H1 (cell line): Measurements from ENCODE around the gene GJA8. TPM values are rescaled to one million over a fixed set of nuclear protein-coding genes. Genes with fewer than 3 reads are reported as not detected.

Experiments
- CTCF ChIA-PET: fragments of 300-600 bp; sonication (Branson Sonifier 250); formaldehyde crosslinking; loops from one replicate; lab custom pipeline; 2021; ENCODE audit not compliant: partially characterized antibody; lab: Charles Lee
- POLR2A ChIA-PET: fragments of 300-600 bp; sonication (Branson Sonifier 250); formaldehyde crosslinking; loops from one replicate; lab custom pipeline; 2021; ENCODE audit warnings: inconsistent platforms; ENCODE audit not compliant: partially characterized antibody; lab: Charles Lee
- DNase-seq, 2 experiments: peaks; one replicate each; pipeline versions ENCODE4 v3.0.0 to v3.0.0-alpha.2; 2010 to 2022; ENCODE audit warnings: low spot score in 2 of 2, low read depth in 1 of 2, mixed read lengths in 1 of 2
- FAIRE-seq: peaks from 2 replicates; lab custom pipeline; 2011; peaks lifted over from hg19 to GRCh38; lab: Jason Lieb, UNC
- H2AFZ ChIP-seq: 2 replicates; pipeline ENCODE4 v1.8.1; 2012; ENCODE audit warnings: low read length, inconsistent platforms
- H2AK5ac ChIP-seq: 2 replicates; pipeline ENCODE4 v1.6.1; 2013; ENCODE audit warnings: low read depth, low read length
- H2BK120ac ChIP-seq: replicated peaks from 2 replicates; pipeline ENCODE3; 2013; ENCODE audit warnings: low read depth, low read length, inconsistent platforms
- H2BK12ac ChIP-seq: 2 replicates; pipeline ENCODE4 v1.6.1; 2013; ENCODE audit warnings: low read depth, low read length
- H2BK15ac ChIP-seq: 2 replicates; pipeline ENCODE4 v1.6.1; 2013; ENCODE audit warnings: low read length
- H2BK20ac ChIP-seq: 2 replicates; pipeline ENCODE4 v1.6.1; 2013; ENCODE audit warnings: low read length
- H2BK5ac ChIP-seq: 2 replicates; pipeline ENCODE4 v1.6.1; 2013; ENCODE audit warnings: low read depth, low read length
- H3K14ac ChIP-seq: 2 replicates; pipeline ENCODE4 v1.6.1; 2013; ENCODE audit warnings: inconsistent platforms; ENCODE audit not compliant: insufficient read length
- H3K18ac ChIP-seq: 2 replicates; pipeline ENCODE4 v1.6.1; 2013; ENCODE audit warnings: low read length; ENCODE audit errors: extremely low read depth
- H3K23ac ChIP-seq: 2 replicates; pipeline ENCODE4 v1.6.1; 2013; ENCODE audit warnings: inconsistent platforms; ENCODE audit not compliant: insufficient read length
- H3K23me2 ChIP-seq: 2 replicates; pipeline ENCODE4 v1.6.1; 2013; ENCODE audit warnings: low read depth, low read length
- H3K27ac ChIP-seq: 2 replicates; pipeline ENCODE4 v1.6.1; 2011; ENCODE audit warnings: low read depth, low read length, inconsistent platforms
- H3K27me3 ChIP-seq, 4 experiments: replicated peaks in 1 of 4; 1 replicate in 1 of 4; 2 replicates in 3 of 4; pipeline versions ENCODE4 v1.6.1 to v1.8.1; 2011 to 2013; ENCODE audit warnings: low read length in 3 of 4, mild to moderate bottlenecking in 3 of 4, inconsistent platforms in 2 of 4, mixed read lengths in 2 of 4, moderate library complexity in 1 of 4; ENCODE audit not compliant: control insufficient read depth in 3 of 4, insufficient read depth in 3 of 4; ENCODE audit errors: extremely low read depth in 1 of 4
- H3K36me3 ChIP-seq, 4 experiments: 2 replicates each; pipeline versions ENCODE4 v1.6.1 to v1.8.1; 2011 to 2013; ENCODE audit warnings: mild to moderate bottlenecking in 4 of 4, low read length in 3 of 4, moderate library complexity in 2 of 4, control low read depth in 1 of 4, inconsistent platforms in 1 of 4; ENCODE audit not compliant: insufficient read depth in 4 of 4, control insufficient read depth in 2 of 4
- H3K4ac ChIP-seq: replicated peaks from 2 replicates; pipeline ENCODE3; 2013; ENCODE audit warnings: low read length, low read depth, mixed read lengths, inconsistent platforms; ENCODE audit not compliant: insufficient read length
- H3K4me1 ChIP-seq, 4 experiments: replicated peaks in 1 of 4; 1 replicate in 1 of 4; 2 replicates in 3 of 4; pipeline versions ENCODE4 v1.6.1 to v1.8.1; 2011 to 2013; ENCODE audit warnings: low read length in 3 of 4, inconsistent platforms in 2 of 4, mixed read lengths in 1 of 4; ENCODE audit not compliant: insufficient read depth in 4 of 4, control insufficient read depth in 3 of 4
- H3K4me2 ChIP-seq, 2 experiments: 2 replicates each; pipeline versions ENCODE4 v1.6.1 to v1.8.1; 2011 to 2013; ENCODE audit warnings: low read depth in 2 of 2, low read length in 2 of 2, control low read depth in 1 of 2, inconsistent platforms in 1 of 2, mild to moderate bottlenecking in 1 of 2; ENCODE audit not compliant: insufficient read depth in 1 of 2
- H3K4me3 ChIP-seq, 4 experiments: fragments of 200-600, 300-600 bp in 1 of 4; sonication (generic), shearing (Covaris generic), sonication (Bioruptor Twin) in 1 of 4; 2 replicates each; pipeline versions ENCODE4 v1.5.1 to v1.8.1; 2011 to 2016; ENCODE audit warnings: low read length in 4 of 4, low read depth in 3 of 4, control low read depth in 2 of 4, inconsistent platforms in 2 of 4, mild to moderate bottlenecking in 2 of 4, mixed read lengths in 1 of 4, moderate library complexity in 1 of 4; ENCODE audit not compliant: insufficient read depth in 2 of 4; ENCODE audit errors: extremely low read depth in 1 of 4
- H3K56ac ChIP-seq: replicated peaks from 2 replicates; pipeline ENCODE3; 2013; ENCODE audit warnings: low read depth, mild to moderate bottlenecking, mixed read lengths, low read length, inconsistent platforms; ENCODE audit not compliant: insufficient read length
- H3K79me1 ChIP-seq: 2 replicates; pipeline ENCODE4 v1.6.1; 2013; ENCODE audit warnings: low read depth, low read length, control low read depth
- H3K79me2 ChIP-seq, 2 experiments: 2 replicates each; pipeline versions ENCODE4 v1.6.1 to v1.8.1; 2012 to 2013; ENCODE audit warnings: low read length in 2 of 2, mild to moderate bottlenecking in 2 of 2, inconsistent platforms in 1 of 2; ENCODE audit not compliant: insufficient read depth in 2 of 2, control insufficient read depth in 1 of 2
- H3K9ac ChIP-seq, 4 experiments: replicated peaks in 1 of 4; 1 replicate in 1 of 4; 2 replicates in 3 of 4; pipeline versions ENCODE4 v1.6.1 to v1.8.1; 2011 to 2013; ENCODE audit warnings: low read depth in 3 of 4, low read length in 3 of 4, control low read depth in 2 of 4, mild to moderate bottlenecking in 2 of 4, moderate library complexity in 2 of 4, inconsistent platforms in 1 of 4; ENCODE audit errors: extremely low read depth in 1 of 4
- H3K9me3 ChIP-seq, 2 experiments: 2 replicates each; pipeline versions ENCODE4 v1.6.1 to v1.8.1; 2012 to 2013; ENCODE audit warnings: mild to moderate bottlenecking in 2 of 2, moderate library complexity in 2 of 2, control low read depth in 1 of 2, inconsistent platforms in 1 of 2, low read depth in 1 of 2, low read length in 1 of 2, mixed read lengths in 1 of 2; ENCODE audit not compliant: insufficient read depth in 2 of 2
- H4K20me1 ChIP-seq, 2 experiments: replicated peaks in 1 of 2; 2 replicates each; pipeline versions ENCODE3 to v1.8.1; 2011 to 2013; ENCODE audit warnings: inconsistent platforms in 2 of 2, low read length in 2 of 2, mild to moderate bottlenecking in 1 of 2; ENCODE audit not compliant: insufficient read depth in 2 of 2, control insufficient read depth in 1 of 2
- H4K5ac ChIP-seq: 2 replicates; pipeline ENCODE4 v1.6.1; 2013; ENCODE audit warnings: low read length, low read depth, mixed read lengths, inconsistent platforms; ENCODE audit not compliant: insufficient read length
- H4K8ac ChIP-seq: 2 replicates; pipeline ENCODE4 v1.8.0; 2013; ENCODE audit warnings: mild to moderate bottlenecking, moderate library complexity, low read length, inconsistent platforms; ENCODE audit not compliant: insufficient read depth; ENCODE audit errors: extremely low read depth
- H4K91ac ChIP-seq: replicated peaks from 2 replicates; pipeline ENCODE3; 2013; ENCODE audit warnings: low read length, mixed read lengths, inconsistent platforms; ENCODE audit not compliant: insufficient read length
- ATF2 ChIP-seq: IDR thresholded peaks from 2 replicates; pipeline ENCODE4 v1.6.1; 2012; ENCODE audit warnings: low read length, inconsistent platforms
- E2F6 ChIP-seq: IDR thresholded peaks from 2 replicates; pipeline ENCODE4 v1.6.1; 2012; ENCODE audit warnings: inconsistent platforms
- EGR1 ChIP-seq: IDR thresholded peaks from 2 replicates; pipeline ENCODE4 v1.6.1; 2011; ENCODE audit warnings: low read depth, low read length, borderline replicate concordance
- MAFK ChIP-seq: IDR thresholded peaks from 2 replicates; pipeline ENCODE4 v1.6.1; 2012; ENCODE audit warnings: low read depth, mild to moderate bottlenecking, improper control_type of control experiment, low read length
- SAP30 ChIP-seq: fragments of 300-600 bp; sonication (generic); IDR thresholded peaks from 2 replicates; pipeline ENCODE4 v1.7.1; 2012; ENCODE audit warnings: low read length, moderate library complexity, mild to moderate bottlenecking, inconsistent platforms; ENCODE audit not compliant: insufficient read depth, insufficient replicate concordance
- SIN3A ChIP-seq, 2 experiments: IDR thresholded peaks in 1 of 2; conservative IDR thresholded peaks in 1 of 2; 2 replicates each; pipeline ENCODE4 v1.6.1; 2011 to 2012; ENCODE audit warnings: low read length in 2 of 2, improper control_type of control experiment in 1 of 2, low read depth in 1 of 2, mild to moderate bottlenecking in 1 of 2
- TCF12 ChIP-seq: IDR thresholded peaks from 2 replicates; pipeline ENCODE4 v1.6.1; 2011; ENCODE audit warnings: low read depth, mild to moderate bottlenecking, low read length
- WGBS, 2 experiments: shearing (Covaris generic) in 1 of 2; methylation state at CpG; one replicate each; pipeline versions ENCODE4 v1.1.6 to v1.1.7; 2013 to 2015; ENCODE audit warnings: low lambda C conversion rate in 2 of 2, mixed read lengths in 2 of 2, inconsistent platforms in 1 of 2, low coverage in 1 of 2, missing lambda C conversion rate in 1 of 2; ENCODE audit not compliant: insufficient replicate concordance in 2 of 2, insufficient coverage in 1 of 2, insufficient read length in 1 of 2; ENCODE audit errors: extremely low coverage in 1 of 2, missing lambda C conversion rate in 1 of 2; 5-methylcytosine and 5-hydroxymethylcytosine counted together
- polyA plus RNA-seq, 7 experiments: library from polyadenylated mRNA; depleted of rRNA in 3 of 7; stranded (reverse) in 5 of 7; unstranded in 2 of 7; fragments of >200 nt in 5 of 7; fragments of 200-250 nt in 2 of 7; gene quantifications; 1 replicate in 5 of 7; 2 replicates in 1 of 7; 4 replicates in 1 of 7; pipeline versions ENCODE4 v1.2.1 to v1.2.3, GENCODE V29; 2011 to 2013; ENCODE audit warnings: missing spikeins in 2 of 7, mixed read lengths in 2 of 7
- total RNA-seq: library from RNA; stranded (reverse); fragmentation: NEBNext Ultra II Directional; extraction: Animal tissue kit (Norgen Biotek cat#: 25700); gene quantifications from 2 replicates; pipeline ENCODE4 v1.2.1, GENCODE V29; 2021
- TF ChIP-seq, protein P1 (sequence below): IDR thresholded peaks from 2 replicates; pipeline ENCODE4 v1.6.1; 2012; ENCODE audit warnings: inconsistent platforms

Gene GJA8
- total and polyA plus RNA-seq, 2 of the 8 experiments (the other 6 are each of a cell fraction or from before 2014, with no cell fraction given) = not detected

DNA sequence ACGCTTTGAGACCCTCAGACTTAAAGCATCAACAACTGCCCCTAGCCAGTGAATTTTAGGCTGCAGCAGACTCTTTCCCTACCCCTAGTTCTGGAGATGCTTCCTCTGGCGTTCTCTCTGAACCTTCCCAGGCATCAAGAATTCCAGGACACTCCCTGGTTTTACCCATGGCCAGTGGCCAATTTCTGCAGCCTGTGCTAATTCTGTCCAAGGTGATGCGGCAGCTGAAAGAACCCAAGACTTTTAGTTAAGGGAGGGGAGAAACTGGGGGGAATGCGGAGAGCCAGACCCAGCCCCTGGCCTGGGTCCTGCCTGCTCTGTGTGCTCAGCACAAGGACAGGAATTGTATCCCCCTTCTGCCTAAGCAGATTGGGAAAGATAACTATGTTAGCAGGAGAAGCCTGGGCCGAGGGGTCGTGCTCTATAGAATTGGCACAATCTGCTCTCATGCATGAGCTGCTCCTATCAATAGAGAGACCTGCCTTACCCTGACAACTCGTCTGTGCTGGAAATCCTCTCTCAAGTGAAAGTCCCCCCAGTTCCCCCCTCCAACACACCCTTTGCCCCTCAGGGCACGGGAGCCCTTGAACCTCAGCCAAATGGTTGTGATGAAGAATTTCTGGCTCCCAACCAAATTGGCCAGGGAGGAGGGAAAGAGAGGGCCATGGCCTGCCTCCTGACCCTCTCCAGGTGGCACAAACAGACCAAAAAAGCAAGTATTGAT is 5.4 kb upstream of the GJA8 start:
- Histone ChIP-seq H2BK5ac (no peak overlapping the region), H3K4me3 (no peak overlapping the region), H3K23me2 (no peaks in the 10 kb centered on the region), H4K8ac (no peak overlapping the region), H3K18ac (no peak overlapping the region), H3K9me3 (no peaks in the 10 kb centered on the region), H2BK20ac (no peak overlapping the region), H3K4ac (no peak overlapping the region), H2BK12ac (no peak overlapping the region), H3K79me1 (no peaks in the 10 kb centered on the region), H2BK15ac (no peak overlapping the region), H2AK5ac (no peak overlapping the region), H3K79me2 (no peaks in the 10 kb centered on the region), H3K4me1 (peaks cover 0 to 3% (median 0%) of the 10 kb centered on the region in 4 experiments; a peak in 1 of 7 replicates), H3K56ac (no peak overlapping the region), H4K20me1 (no peaks in the 10 kb centered on the region), H4K91ac (no peak overlapping the region), H3K27me3 (no peaks in the 10 kb centered on the region; a peak in 1 of 7 replicates), H4K5ac (no peak overlapping the region), H3K4me2 (no peak overlapping the region), H2BK120ac (no peak overlapping the region), H3K36me3 (no peaks in the 10 kb centered on the region), H3K9ac (no peak overlapping the region), H2AFZ (no peak overlapping the region), H3K14ac (no peak overlapping the region), H3K27ac (no peak overlapping the region), H3K23ac (no peak overlapping the region)
- ChIA-PET POLR2A (no interaction called here), CTCF (interaction anchor here (0.8 to 1.8 kb wide), 9 partner anchors 16 to 257 kb away, joined by 3 to 7 read pairs (median 4); no protein-coding TSS in a partner anchor)
- FAIRE-seq = no peak
- 90% methylated on average over 7 of the region's 8 CpGs; no CpG with 5 or more reads in 1 of the 2 experiments for WGBS, 2 experiments
- TF ChIP-seq E2F6 = no peak
- TF ChIP-seq EGR1 = no peak
- TF ChIP-seq SAP30 = no peak
- TF ChIP-seq ATF2 = no peak
- no peak for TF ChIP-seq TCF12
- no peak for TF ChIP-seq SIN3A (conservative IDR thresholded peaks at IDR 0.05 in 1 of 2, IDR thresholded peaks at IDR 0.05 in 1 of 2; ENCODE audit: low read depth in 1 of 2, low read length in 2 of 2)
- no peak for TF ChIP-seq MAFK
- TF ChIP-seq, protein P1, sequence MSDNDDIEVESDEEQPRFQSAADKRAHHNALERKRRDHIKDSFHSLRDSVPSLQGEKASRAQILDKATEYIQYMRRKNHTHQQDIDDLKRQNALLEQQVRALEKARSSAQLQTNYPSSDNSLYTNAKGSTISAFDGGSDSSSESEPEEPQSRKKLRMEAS = no peak
- no peak for DNase-seq
